ENCODE measurements around the gene CHRNB2. TPM values are rescaled to one million over a fixed set of nuclear protein-coding genes. Genes with fewer than 3 reads are reported as not detected.

The CHRNB2 gene
- total RNA-seq, 4 donors from 2014 or later: not detected

DNA sequence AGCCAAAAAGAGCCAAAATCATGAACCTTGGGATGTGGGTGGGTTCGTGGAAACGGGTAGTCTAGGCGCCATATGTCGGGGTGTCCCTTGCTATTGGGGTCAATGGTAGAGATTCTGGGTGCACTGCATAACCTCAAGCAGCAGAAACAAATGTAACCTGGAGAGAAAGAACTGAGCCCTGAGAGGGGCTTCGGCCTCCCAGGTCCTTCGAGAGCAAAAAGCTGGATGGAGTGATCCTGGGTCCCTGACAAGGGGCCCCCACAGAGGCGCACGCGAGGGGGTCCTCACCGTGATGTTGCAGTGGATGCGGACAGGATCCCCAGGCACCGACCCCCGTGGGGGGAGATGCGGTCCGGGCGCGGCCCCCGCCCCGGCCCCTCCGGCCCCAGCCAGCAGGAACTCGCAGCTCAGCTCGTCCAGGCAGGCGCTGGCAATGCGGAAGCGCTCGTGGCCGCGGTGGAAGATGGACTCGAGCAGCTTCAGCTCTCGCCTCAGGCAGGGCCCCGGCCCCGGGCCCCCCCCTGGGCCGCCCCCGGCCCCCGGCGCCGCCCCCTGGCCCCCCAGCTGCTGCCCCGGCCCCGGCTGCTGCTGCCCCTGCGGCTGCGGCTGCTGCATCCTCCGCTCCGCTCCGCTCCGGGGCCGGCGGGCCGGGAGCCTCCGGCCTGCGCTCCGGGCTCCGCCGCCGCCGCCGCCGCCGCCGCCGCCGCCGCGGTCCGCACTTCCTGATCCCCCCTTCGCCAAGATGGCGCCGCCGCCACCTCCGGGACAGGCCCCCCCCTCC, 9.4 kb upstream of the CHRNB2 start, which contains the start of gene UBE2Q1:
TSS of gene UBE2Q1 (minus strand) at position 724 of the 781 bp plus-strand sequence. CDS start at position 615, 109 bp downstream.
- H3K27me3 ChIP-seq: no peaks in the 10 kb centered on the region
- no peaks in the 10 kb centered on the region for H3K9me3 ChIP-seq
- H3K4me1 ChIP-seq: peaks cover 0 to 40% (median 20%) of the 10 kb centered on the region in 4 donors
- peak within 1 kb of the TSS; percentile 84 to 98 (median 92) for H3K27ac ChIP-seq
- TF ChIP-seq, protein P1, sequence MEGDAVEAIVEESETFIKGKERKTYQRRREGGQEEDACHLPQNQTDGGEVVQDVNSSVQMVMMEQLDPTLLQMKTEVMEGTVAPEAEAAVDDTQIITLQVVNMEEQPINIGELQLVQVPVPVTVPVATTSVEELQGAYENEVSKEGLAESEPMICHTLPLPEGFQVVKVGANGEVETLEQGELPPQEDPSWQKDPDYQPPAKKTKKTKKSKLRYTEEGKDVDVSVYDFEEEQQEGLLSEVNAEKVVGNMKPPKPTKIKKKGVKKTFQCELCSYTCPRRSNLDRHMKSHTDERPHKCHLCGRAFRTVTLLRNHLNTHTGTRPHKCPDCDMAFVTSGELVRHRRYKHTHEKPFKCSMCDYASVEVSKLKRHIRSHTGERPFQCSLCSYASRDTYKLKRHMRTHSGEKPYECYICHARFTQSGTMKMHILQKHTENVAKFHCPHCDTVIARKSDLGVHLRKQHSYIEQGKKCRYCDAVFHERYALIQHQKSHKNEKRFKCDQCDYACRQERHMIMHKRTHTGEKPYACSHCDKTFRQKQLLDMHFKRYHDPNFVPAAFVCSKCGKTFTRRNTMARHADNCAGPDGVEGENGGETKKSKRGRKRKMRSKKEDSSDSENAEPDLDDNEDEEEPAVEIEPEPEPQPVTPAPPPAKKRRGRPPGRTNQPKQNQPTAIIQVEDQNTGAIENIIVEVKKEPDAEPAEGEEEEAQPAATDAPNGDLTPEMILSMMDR (IDR thresholded peaks at IDR 0.05): no peak
- peak within 1 kb of the TSS; percentile 70 to 97 (median 76) for H3K4me3 ChIP-seq
- H3K36me3 ChIP-seq: peaks cover 0 to 29% (median 6%) of the 10 kb centered on the region in 3 donors
- WGBS, 2 donors: 0 to 1% methylated on average over 11 to 25 of the region's 69 CpGs
- DNase-seq (ENCODE audit: low spot score in 2 of 2): no peak

DNA sequence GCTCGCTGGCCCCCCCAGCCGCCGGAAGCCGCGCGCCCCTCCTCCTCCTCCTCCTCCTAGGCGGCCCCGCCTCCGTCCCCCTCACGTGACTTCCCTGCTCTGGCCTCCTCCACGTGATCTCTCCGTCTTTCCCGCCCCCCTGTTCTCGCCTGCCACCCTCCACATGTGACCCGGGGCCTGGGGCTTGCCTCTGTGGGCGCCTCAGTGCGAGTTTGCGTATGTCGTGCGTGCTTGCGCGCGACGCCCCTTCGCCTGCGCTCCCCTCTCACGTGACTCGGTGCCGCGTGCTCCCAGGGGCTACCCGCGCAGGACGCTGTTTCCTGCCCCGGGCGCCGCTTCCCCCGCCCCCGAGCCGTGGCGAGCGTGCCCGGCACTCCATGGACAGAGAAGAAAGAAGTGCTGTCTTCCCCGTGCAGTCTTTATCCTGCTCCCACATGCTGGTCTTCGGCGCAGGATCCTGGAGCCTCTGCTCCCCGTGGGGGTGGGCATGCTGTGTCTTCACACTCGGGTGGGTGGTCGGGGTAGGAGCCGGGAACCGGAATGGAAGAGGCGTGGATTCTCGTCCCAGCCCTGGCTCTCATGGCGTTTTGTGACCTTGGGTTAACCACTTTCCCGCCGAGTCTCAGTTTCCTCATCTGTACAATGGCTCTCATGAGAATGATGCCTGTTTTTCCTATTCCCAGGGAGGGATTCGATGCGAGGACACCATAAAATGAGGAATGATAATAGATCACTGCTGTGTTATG, 8.7 kb upstream of the CHRNB2 start:
- Histone ChIP-seq H3K36me3 (peaks cover 0 to 21% (median 0%) of the 10 kb centered on the region in 3 donors), H3K9me3 (no peaks in the 10 kb centered on the region), H3K4me3 (peak overlapping the region; percentile 56 to 97 (median 71)), H3K4me1 (peaks cover 0 to 36% (median 20%) of the 10 kb centered on the region in 4 donors), H3K27me3 (no peaks in the 10 kb centered on the region), H3K27ac (peak overlapping the region; percentile 81 to 98 (median 90))
- WGBS, 2 donors: 0 to 1% methylated on average over 42 to 44 of the region's 57 CpGs
- TF ChIP-seq, protein P1 (IDR thresholded peaks at IDR 0.05): peak in 1 of 5 experiments; percentile 42
- peak; percentile 98 to 99 for TF ChIP-seq EP300 (IDR thresholded peaks at IDR 0.05)
- TF ChIP-seq POLR2A (IDR thresholded peaks at IDR 0.05): peak; percentile 38 to 62
- DNase-seq (ENCODE audit: low spot score in 2 of 2): peak; percentile 99

DNA sequence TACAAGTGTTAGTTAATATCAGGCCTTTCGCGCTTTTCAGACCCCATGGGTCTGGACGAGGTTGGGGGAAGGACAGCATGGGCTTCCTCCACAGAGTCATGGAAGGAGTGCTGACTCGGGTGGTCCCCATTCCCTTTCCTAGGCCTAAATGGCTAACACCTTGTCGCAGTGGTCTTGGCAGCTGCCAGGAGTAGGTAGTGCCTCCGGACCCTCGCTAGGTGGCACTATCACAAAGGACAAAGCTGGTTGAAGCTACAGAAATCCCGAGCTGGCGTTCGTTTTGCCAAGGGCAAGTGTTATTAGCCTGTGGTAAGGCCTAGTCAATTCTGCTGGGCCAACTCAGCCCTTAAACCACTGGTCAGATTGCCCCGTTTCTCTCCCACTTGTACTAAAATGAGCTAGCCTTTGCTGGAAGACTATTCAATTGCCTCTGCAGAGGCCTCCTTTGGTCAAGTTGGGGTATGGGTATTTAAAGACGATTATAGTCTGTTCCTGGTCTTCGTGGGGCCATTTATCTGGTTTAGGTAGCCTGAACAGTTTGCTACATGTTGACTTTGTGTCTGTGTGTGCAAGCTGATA, 8.0 kb upstream of the CHRNB2 start:
- TF ChIP-seq POLR2A (IDR thresholded peaks at IDR 0.05): no peak
- TF ChIP-seq, protein P1 (IDR thresholded peaks at IDR 0.05): peak; percentile 84 to 95 (median 94)
- H3K36me3 ChIP-seq: peaks cover 0 to 14% (median 0%) of the 10 kb centered on the region in 3 donors
- DNase-seq (ENCODE audit: low spot score in 2 of 2): peak; percentile 75 to 86
- H3K27me3 ChIP-seq: no peaks in the 10 kb centered on the region
- H3K9me3 ChIP-seq: no peaks in the 10 kb centered on the region
- H3K4me1 ChIP-seq: peaks cover 0 to 35% (median 20%) of the 10 kb centered on the region in 4 donors
- peak overlapping the region; percentile 56 to 97 (median 71) for H3K4me3 ChIP-seq
- WGBS, 2 donors: 10 to 12% methylated on average over 13 of the region's 13 CpGs
- peak overlapping the region; percentile 81 to 98 (median 90) for H3K27ac ChIP-seq

DNA sequence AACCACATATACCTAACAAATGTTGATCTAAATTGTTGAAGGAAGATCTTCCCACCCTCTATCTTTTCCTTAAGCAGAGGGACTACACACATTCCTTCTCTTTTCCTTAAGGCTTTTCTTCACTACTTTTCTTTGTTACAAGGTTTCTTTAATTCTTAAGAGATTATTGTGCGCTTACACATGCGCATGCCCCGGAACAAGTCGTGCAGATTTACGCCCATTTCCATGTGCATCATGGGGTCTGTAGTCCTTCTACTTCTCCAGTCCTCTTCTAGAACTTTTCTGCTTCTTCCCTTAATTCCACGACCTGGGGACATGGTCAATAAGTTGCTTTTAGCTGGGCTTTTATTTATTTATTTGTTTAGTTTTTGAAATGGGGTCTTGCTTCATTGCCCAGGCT, 1.7 kb upstream of the CHRNB2 start:
- Histone ChIP-seq H3K4me3 (no peak overlapping the region), H3K9me3 (no peaks in the 10 kb centered on the region), H3K27ac (no peak overlapping the region), H3K36me3 (no peaks in the 10 kb centered on the region), H3K27me3 (peaks cover 0 to 18% of the 10 kb centered on the region in 2 donors), H3K4me1 (peaks cover 0 to 12% (median 5%) of the 10 kb centered on the region in 4 donors)
- TF ChIP-seq POLR2A (IDR thresholded peaks at IDR 0.05) (no peak), EP300 (IDR thresholded peaks at IDR 0.05) (no peak)
- TF ChIP-seq, protein P1 (IDR thresholded peaks at IDR 0.05): no peak
- WGBS, 2 donors: 86 to 88% methylated on average over 6 of the region's 6 CpGs
- DNase-seq (ENCODE audit: low spot score in 2 of 2): no peak

All from tibial nerve (tissue), 4 donors.